NCI-H2029 treated with DMSO at 0.1 percent for 48 hours (cell line): ENCODE results near the gene ZFX.
"Not testable (repeated sequence)": the region's sequence is repeated elsewhere in the genome, so short reads cannot be mapped to it uniquely, and the experiment has no call there.

Experiments used
- DNase-seq: peaks from one replicate; lab custom pipeline; 2025; lab: John Stamatoyannopoulos, UW

ZFX gene

GRCh38 chrX:24149351-24150050 is at the start of gene ZFX:
TSS of gene ZFX (plus strand) at chrX:24149729. CDS start at chrX:24172743, 23,014 bp downstream.
- DNase-seq = no peak

- DNase-seq = no peak
Measured at GRCh38 chrX:24100713-24101112, 48.8 kb upstream of the ZFX start.

GRCh38 chrX:24110069-24110468 is 39.5 kb upstream of the ZFX start:
- DNase-seq = peak; percentile 6

- no peak for DNase-seq
Measured at GRCh38 chrX:24113181-24113580, 36.3 kb upstream of the ZFX start.

GRCh38 chrX:24117258-24117657 is 32.3 kb upstream of the ZFX start:
- no peak for DNase-seq

GRCh38 chrX:24124244-24124799 is 25.2 kb upstream of the ZFX start:
- no peak for DNase-seq

GRCh38 chrX:24125028-24125612 is 24.4 kb upstream of the ZFX start:
- DNase-seq = no peak

GRCh38 chrX:24131476-24131875 is 18.1 kb upstream of the ZFX start:
- DNase-seq = no peak

GRCh38 chrX:24133312-24133711 is 16.2 kb upstream of the ZFX start:
- no peak for DNase-seq

GRCh38 chrX:24135768-24136167 is 13.8 kb upstream of the ZFX start:
- not testable (repeated sequence) for DNase-seq

GRCh38 chrX:24137192-24137591 is 12.3 kb upstream of the ZFX start:
- DNase-seq = no peak

- not testable (repeated sequence) for DNase-seq
Measured at GRCh38 chrX:24143982-24144381, 5.5 kb upstream of the ZFX start.

- no peak for DNase-seq
Measured at GRCh38 chrX:24144528-24144927, 5.0 kb upstream of the ZFX start.

GRCh38 chrX:24145303-24146186 is 4.0 kb upstream of the ZFX start:
- no peak for DNase-seq

GRCh38 chrX:24146283-24146949 is 3.1 kb upstream of the ZFX start:
- DNase-seq = no peak

- DNase-seq = no peak
Measured at GRCh38 chrX:24147165-24147564, 2.4 kb upstream of the ZFX start.

- no peak for DNase-seq
Measured at GRCh38 chrX:24148121-24148520, 1.4 kb upstream of the ZFX start.

GRCh38 chrX:24148535-24149350 is 786 bp upstream of the ZFX start:
- DNase-seq = no peak

GRCh38 chrX:24150051-24150790 is 692 bp downstream of the ZFX start:
- DNase-seq = no peak

- DNase-seq = no peak
Measured at GRCh38 chrX:24150898-24151297, 1.4 kb downstream of the ZFX start.
